NCI-H2107 treated with DMSO at 0.1 percent for 48 hours (cell line): ENCODE measurements around the gene LBP.
"Not testable (repeated sequence)": the region's sequence is repeated elsewhere in the genome, so short reads cannot be mapped to it uniquely, and the experiment has no call there.

Experiments
- DNase-seq: peaks from one replicate; lab custom pipeline; 2025; ENCODE audit not compliant: unreplicated experiment; lab: John Stamatoyannopoulos, UW

The LBP gene

DNA sequence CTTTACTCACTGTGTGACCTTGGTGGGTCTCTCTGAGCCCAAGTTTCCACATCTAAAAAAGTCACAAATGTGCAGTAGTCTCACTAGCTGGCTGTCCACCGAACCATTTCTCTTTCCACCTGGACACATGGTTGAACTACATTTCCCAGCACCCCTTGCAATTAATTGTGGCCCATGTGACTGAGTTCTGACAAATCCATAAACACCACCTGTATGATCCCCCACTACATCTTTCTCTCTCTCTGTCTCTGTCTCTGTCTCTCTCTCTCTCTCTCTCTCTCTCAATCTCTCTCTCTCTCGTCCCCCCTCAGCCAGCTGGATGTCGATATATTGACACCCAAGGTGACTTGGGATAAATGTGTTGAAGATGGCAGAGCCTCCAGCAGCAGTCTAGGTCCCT, 46.1 kb downstream of the LBP start:
- DNase-seq, result no peak

DNA sequence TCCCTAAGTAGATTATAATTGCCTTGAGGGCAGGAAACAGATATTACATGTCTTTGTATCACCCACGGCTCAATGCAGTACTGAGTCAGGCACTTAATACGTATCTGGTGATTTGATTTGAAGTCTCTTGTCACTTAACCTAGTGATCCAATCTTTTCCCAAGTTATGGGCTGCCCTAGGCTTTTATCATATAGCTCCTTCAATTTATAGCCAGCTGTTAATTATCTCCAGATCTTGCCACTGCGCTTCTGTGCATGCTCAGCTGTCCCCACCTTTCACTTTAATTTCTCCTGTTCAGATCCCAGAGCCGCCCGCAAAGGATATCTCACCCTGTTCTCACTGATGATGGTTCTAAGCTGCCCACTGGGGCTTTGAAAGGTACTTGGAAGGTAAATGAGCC, 47.0 kb downstream of the LBP start:
- no peak for DNase-seq

GRCh38 chr20:38395165-38395564, 48.9 kb downstream of the LBP start:
- DNase-seq, result no peak

DNA sequence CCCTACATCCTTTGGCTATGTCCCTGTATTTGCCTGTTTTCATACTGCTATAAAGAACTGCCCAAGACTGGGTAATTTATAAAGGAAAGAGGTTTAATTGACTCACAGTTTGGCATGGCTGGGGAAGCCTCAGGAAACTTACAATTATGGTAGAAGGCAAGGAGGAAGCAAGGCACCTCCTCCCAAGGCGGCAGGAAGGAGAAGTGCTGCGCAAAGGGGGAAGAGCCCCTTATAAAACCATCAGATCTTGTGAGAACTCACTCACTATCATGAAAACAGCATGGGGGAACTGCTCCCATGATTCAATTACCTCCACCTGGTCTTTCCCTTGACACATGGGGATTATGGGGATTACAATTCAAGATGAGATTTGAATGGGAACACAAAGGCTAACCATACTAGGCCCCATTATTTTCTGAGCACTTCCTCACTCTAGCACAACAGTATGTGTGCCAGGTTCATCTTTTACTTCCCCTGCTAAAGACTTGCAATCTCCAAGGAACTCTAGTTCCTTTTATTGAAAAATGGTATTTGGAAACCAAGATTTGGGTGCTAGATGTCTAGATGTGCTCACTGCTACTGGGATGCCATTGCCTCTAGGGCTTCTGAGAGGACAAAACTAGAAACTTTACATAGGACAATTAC, 49.6 kb downstream of the LBP start:
- DNase-seq, result not testable (repeated sequence)

- no peak for DNase-seq
These were observed 55.8 kb downstream of the LBP start for GRCh38 chr20:38402089-38402488.

DNA sequence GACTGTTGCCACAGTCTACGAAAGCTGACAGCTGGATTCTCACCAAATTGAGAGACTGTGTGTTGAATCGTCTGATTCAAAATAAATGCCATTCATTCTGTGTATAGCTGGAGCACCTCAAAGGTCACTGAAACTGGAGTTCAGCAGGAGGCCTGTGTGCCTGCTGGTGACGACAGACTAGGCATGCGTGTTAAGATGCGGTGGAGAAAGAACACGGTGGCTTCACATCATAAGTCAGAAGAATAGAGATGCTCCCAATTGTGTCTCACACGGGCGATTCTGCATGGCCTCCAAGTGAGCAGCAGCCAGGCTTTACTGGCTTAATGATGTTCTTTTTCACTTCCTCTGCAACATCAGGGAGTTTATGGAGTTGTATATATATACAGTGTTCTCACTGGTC, 56.5 kb downstream of the LBP start:
- no peak for DNase-seq

DNA sequence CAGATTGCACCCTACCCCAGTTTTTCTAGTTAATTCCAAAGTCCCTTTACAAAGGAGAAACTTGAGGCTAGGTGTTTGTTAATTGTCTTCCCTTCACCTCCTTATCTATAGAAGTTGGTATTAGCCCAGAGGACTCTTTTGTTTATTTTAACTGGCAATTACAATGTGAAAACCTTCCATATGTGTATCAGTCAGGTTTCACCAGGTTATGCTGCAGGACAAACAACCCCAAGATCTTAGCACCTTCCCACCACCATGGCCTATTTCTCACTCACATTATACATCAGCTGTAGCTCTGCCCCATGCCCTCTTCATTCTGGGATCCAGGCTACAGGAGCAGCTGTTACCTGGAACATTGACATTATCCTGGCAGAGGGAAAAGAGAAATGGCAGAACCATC, 57.7 kb downstream of the LBP start:
- DNase-seq, result no peak

DNA sequence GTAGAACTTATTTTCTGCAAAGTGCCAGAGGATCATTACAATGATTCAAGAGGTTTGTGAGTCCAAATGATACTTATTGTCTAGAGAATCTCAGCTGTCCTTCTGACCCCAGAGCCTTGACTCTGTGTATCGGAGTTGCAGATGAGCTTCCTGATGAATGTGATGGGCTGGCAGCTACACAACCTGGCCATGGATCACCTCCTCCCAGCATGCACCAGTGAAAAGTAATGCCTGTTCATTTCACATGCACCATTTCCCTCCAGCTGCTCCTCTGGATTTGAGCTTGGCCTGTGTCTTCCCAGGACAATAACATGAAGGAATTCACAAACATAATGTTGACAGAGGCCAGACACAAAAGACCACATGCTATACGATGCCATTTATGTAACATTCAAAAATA, 58.9 kb downstream of the LBP start:
- no peak for DNase-seq

DNA sequence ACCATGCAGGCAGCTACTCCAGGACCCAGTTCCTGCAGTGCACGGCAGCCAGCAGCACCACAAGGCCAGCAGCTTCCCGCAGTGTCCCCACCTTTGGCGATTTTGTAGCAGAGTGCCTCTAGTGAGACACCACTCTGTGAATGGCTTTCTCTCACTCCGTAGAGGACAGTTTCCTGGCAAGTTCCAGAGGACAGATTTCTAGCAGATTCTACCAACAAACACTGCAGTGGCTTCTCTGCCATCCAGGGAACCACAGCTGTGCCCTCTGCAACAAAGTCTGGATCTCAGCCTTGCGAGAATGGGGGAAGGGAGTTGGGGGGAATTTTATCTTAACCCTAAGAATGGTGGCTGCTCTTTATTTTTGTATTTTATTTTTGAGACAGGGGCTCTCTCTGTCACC, 60.2 kb downstream of the LBP start:
- DNase-seq, result no peak

DNA sequence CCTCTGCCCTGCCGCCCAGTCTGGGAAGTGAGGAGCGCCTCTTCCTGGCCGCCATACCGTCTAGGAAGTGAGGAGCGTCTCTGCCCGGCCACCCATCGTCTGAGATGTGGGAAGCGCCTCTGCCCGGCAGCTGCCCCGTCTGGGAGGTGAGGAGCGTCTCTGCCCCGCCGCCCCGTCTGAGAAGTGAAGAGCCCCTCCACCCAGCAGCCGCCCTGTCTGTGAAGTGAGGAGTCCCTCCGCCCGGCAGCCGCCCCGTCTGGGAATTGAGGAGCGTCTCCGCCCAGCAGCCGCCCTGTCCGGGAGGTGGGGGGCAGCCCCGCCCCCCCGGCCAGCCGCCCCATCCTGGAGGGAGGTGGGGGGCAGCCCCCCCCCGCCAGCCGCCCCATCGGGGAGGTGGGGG, 61.0 kb downstream of the LBP start:
- no peak for DNase-seq

DNA sequence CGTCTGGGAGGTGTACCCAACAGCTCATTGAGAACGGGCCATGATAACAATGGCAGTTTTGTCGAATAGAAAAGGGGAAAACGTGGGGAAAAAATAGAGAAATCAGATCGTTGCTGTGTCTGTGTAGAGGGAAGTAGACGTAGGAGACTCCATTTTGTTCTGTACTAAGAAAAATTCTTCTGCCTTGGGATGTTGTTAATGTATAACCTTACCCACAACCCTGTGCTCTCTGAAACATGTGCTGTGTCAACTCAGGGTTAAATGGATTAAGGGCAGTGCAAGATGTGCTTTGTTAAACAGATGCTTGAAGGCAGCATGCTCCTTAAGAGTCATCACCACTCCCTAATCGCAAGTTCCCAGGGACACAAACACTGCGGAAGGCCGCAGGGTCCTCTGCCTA, 61.5 kb downstream of the LBP start:
- not testable (repeated sequence) for DNase-seq

DNA sequence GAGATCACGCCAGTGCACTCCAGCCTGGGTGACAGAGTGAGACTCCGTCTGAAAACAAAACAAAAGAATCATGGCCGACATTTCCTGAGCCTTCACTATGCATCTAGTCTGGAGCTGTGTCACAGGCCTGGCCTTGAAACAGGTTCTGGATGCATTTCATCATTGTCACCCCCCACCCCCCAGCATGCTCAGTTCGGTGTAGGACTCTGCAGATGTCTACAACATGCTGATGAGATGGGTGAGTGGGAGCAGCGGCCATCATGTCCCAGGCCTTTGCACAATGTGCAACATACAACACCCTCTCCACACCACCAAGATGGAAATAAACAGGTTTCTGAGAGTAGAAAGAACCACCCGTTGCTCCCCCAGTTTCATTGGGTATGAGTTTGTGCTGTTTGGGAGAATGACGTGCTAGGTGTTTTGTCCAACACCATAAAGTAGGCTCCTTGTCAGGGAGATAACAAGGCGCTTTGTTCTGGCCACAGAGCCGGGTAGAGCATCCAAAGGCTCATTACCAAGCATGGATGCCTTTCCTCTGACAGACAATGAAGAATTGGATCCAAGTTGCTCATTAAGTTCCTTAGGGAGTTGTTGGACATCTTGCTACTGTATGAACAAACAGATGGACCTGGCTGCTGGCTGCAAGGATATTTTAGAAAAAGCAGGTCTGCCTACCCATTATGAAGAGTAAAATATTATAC, 66.7 kb downstream of the LBP start:
- DNase-seq, result no peak

DNA sequence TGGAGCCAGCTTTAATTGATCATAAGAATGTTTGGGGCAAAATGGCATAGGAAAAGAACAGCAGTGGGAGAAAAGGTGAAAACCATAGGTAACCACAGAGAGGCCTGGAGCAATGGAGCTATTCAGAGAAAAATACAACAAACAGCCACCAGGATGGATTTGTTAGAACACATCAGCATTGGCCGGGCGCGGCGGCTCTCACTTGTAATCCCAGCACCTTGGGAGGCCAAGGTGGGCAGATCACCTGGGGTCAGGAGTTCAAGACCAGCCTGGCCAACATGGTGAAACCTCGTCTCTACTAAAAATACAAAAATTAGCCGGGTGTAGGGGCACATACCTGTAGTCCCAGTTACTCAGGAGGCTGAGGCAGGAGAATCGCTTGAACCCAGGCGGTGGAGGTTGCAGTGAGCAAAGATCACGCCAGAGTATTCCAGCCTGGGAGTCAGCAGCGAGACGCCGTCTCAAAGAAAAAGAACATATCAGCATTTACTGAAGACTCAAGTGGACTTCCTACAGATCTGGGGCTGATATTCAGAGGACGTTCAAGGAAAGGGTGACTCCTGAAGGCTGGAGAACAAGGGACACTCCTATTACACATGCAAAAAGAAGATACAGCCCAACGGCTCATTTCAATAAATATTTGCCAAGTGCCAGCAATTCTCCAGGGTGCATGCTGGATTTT, 68.6 kb downstream of the LBP start:
- DNase-seq, result no peak

- DNase-seq, result no peak
These were observed 72.4 kb downstream of the LBP start for GRCh38 chr20:38418509-38419204.

DNA sequence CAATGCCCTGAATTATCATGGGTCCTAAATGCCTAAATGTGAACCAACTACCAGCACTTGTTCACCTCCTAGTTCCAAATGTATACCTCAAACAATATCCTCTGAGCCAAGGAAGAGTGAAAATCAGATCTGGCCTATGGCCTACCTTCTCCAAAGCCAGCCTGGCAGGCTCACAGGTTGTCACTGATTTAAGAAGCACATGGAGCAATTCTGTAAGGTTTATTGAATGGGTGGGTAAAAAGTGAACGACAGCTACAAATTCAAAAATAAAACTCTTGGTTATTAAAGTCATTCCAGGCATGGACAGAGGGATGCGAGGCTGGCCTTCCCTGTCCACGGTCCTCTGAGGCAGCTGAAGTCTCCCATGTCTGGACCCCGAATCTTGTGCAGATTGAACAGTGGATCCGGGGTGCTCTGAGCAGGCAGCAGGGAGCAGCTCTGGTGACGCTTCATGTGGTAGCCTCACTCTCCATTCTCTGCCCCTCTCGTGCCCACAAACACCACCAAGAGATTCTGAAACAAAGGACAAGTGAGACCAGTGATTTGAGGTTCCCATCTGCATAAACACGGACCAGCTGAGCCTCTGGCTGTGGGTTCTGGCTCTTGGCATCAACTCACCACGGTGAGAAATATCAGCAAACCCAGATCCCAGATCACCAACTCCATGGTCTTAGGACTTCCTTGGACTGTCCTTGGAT, 74.3 kb downstream of the LBP start:
- no peak for DNase-seq

GRCh38 chr20:38421915-38422314, 75.6 kb downstream of the LBP start:
- no peak for DNase-seq

- no peak for DNase-seq
These were observed 77.3 kb downstream of the LBP start for GRCh38 chr20:38423541-38423940.

- DNase-seq, result no peak
These were observed 78.1 kb downstream of the LBP start for GRCh38 chr20:38424401-38424800.

DNA sequence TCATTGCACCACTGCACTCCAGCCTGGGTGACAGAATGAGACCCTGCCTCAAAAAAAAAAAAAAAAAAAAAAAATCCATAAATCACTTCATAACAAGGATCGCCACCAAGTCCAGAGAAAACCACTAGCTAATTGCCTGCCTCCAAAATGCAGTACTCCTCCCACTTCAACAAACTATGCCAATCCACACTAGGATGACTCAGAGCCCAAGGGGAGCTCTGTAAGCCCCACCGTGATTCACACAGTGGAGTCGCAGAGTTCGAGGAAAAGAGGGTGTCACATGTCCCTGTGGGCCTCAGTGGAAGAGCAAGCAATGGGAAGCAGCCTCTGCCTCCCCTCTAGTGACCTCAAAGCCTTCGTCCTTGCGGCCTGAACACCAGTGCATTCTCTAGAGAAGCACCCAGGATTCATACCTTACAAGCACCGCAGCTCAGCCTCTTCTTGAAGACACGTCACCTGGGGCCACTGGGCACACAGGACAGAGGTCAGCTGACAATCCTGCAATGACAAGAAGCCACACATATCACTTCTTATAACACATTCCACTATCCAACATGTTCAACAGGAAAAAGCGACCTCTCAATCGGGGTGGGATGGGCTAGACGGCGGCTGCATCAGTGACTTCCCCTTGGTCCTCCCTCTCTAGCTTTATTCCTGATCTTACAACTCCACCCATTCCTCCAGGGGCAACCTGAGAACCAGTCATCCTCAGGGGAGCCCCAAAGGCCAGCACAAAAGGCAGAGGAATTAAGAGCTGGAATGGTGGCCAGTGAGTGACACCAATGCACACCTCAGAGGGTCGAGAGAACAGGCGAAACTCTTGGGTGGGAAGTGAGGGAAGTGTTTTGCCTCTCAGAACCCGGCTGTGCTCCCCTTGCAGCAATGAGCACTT, 80.0 kb downstream of the LBP start:
- DNase-seq, result no peak
